ENCODE measurements around the gene GLCE. TPM values are rescaled to one million over a fixed set of nuclear protein-coding genes. Genes with fewer than 3 reads are reported as not detected.

GLCE gene
- total and polyA plus RNA-seq, 9 of the 15 experiments (the other 6 are each of a cell fraction or from before 2014, with no cell fraction given) = 4.6 to 12.3 (median 10.6) TPM

DNA sequence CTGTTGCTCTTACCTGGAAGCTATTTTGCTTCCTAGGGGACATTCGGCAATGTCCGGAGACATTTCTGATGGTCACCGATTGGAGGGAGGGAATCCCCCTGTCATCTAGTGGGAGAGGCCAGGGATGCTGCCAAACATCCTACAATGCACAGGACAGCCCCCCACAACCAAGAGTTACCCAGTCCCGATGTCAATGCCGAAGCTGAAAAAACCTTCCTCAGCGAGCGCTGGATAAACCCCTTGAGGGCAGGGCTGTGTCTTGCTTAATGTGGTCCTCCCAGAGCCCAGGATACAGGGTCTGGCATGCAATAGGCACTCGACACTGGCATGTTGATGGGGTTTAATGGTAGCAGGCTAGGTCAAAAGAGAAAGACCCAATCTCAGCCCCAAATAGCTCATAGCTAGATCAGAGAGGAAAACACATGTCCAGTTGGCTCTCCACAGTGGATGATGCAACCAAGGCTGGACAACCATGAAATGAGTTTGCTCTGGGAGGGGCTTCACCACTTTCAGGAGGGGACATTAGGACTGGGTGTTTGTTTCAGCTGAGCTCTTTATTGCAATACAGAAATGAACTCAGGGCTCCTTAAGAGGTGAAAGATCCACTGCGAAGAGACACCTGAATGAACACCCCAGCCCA, 121.8 kb downstream of the GLCE start (continued):
- TF ChIP-seq MYC (IDR thresholded peaks at IDR 0.05; ENCODE audit: low read depth, low read length) = 0 out of 2 replicates have a peak, but pooled peaks have one; percentile 20
- no peak for TF ChIP-seq MYC (CRISPR knock-in tag; IDR thresholded peaks at IDR 0.05; ENCODE audit: borderline replicate concordance, low read depth)
- TF ChIP-seq, protein P1, sequence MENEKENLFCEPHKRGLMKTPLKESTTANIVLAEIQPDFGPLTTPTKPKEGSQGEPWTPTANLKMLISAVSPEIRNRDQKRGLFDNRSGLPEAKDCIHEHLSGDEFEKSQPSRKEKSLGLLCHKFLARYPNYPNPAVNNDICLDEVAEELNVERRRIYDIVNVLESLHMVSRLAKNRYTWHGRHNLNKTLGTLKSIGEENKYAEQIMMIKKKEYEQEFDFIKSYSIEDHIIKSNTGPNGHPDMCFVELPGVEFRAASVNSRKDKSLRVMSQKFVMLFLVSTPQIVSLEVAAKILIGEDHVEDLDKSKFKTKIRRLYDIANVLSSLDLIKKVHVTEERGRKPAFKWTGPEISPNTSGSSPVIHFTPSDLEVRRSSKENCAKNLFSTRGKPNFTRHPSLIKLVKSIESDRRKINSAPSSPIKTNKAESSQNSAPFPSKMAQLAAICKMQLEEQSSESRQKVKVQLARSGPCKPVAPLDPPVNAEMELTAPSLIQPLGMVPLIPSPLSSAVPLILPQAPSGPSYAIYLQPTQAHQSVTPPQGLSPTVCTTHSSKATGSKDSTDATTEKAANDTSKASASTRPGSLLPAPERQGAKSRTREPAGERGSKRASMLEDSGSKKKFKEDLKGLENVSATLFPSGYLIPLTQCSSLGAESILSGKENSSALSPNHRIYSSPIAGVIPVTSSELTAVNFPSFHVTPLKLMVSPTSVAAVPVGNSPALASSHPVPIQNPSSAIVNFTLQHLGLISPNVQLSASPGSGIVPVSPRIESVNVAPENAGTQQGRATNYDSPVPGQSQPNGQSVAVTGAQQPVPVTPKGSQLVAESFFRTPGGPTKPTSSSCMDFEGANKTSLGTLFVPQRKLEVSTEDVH (IDR thresholded peaks at IDR 0.05; ENCODE audit: low read depth, partially characterized antibody) = no peak
- no peak for TF ChIP-seq ZNF778 (CRISPR knock-in tag; IDR thresholded peaks at IDR 0.05)
- no peak for TF ChIP-seq ZNF217 (CRISPR knock-in tag; IDR thresholded peaks at IDR 0.05)
- no peak for TF ChIP-seq PHB2 (IDR thresholded peaks at IDR 0.05; ENCODE audit: low read depth)
- TF ChIP-seq TRIM24 (IDR thresholded peaks at IDR 0.05) = peak in 1 of 2 experiments; percentile 60; a peak in 1 of 4 replicates
- TF ChIP-seq SMARCE1 (IDR thresholded peaks at IDR 0.05) = no peak
- TF ChIP-seq MTA1 (IDR thresholded peaks at IDR 0.05; ENCODE audit: borderline replicate concordance) = no peak
- TF ChIP-seq DPF2 (IDR thresholded peaks at IDR 0.05) = no peak
- no peak for TF ChIP-seq HSF4 (CRISPR knock-in tag; IDR thresholded peaks at IDR 0.05; ENCODE audit: borderline replicate concordance)
- TF ChIP-seq SAFB (IDR thresholded peaks at IDR 0.05; ENCODE audit: borderline replicate concordance, low read depth, low read length) = no peak
- TF ChIP-seq SLC30A9 (CRISPR knock-in tag; IDR thresholded peaks at IDR 0.05) = no peak
- TF ChIP-seq, protein P2, sequence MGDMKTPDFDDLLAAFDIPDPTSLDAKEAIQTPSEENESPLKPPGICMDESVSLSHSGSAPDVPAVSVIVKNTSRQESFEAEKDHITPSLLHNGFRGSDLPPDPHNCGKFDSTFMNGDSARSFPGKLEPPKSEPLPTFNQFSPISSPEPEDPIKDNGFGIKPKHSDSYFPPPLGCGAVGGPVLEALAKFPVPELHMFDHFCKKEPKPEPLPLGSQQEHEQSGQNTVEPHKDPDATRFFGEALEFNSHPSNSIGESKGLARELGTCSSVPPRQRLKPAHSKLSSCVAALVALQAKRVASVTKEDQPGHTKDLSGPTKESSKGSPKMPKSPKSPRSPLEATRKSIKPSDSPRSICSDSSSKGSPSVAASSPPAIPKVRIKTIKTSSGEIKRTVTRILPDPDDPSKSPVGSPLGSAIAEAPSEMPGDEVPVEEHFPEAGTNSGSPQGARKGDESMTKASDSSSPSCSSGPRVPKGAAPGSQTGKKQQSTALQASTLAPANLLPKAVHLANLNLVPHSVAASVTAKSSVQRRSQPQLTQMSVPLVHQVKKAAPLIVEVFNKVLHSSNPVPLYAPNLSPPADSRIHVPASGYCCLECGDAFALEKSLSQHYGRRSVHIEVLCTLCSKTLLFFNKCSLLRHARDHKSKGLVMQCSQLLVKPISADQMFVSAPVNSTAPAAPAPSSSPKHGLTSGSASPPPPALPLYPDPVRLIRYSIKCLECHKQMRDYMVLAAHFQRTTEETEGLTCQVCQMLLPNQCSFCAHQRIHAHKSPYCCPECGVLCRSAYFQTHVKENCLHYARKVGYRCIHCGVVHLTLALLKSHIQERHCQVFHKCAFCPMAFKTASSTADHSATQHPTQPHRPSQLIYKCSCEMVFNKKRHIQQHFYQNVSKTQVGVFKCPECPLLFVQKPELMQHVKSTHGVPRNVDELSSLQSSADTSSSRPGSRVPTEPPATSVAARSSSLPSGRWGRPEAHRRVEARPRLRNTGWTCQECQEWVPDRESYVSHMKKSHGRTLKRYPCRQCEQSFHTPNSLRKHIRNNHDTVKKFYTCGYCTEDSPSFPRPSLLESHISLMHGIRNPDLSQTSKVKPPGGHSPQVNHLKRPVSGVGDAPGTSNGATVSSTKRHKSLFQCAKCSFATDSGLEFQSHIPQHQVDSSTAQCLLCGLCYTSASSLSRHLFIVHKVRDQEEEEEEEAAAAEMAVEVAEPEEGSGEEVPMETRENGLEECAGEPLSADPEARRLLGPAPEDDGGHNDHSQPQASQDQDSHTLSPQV (IDR thresholded peaks at IDR 0.05) = no peak
- TF ChIP-seq CBFB (CRISPR knock-in tag; IDR thresholded peaks at IDR 0.05) = no peak
- TF ChIP-seq ZNF12 (CRISPR knock-in tag; IDR thresholded peaks at IDR 0.05) = no peak
- TF ChIP-seq ELF1 (tag; IDR thresholded peaks at IDR 0.05) = no peak
- no peak for TF ChIP-seq ILF3 (IDR thresholded peaks at IDR 0.05; ENCODE audit: borderline replicate concordance)
